SK-N-SH (cell line): ENCODE measurements around the gene ATF6B. TPM values are rescaled to one million over a fixed set of nuclear protein-coding genes. Genes with fewer than 3 reads are reported as not detected.

Source experiments
- CTCF ChIA-PET: fragments of 300-600, 350-600 bp; formaldehyde crosslinking; extraction: SDS; loops from one replicate; lab custom pipeline; 2021; lab: Yijun Ruan, JAX
- POLR2A ChIA-PET: fragments of 350-600 bp; sonication (Branson Sonifier 250); formaldehyde crosslinking; extraction: SDS; loops from one replicate; lab custom pipeline; 2020; ENCODE audit warnings: antibody characterized with exemption, inconsistent platforms; lab: Yijun Ruan, JAX
- DNase-seq: peaks from one replicate; pipeline ENCODE4 v3.0.0; 2012
- H2AFZ ChIP-seq: fragments of 200-600 bp; sonication (generic); 2 replicates; pipeline ENCODE4 v1.8.1; 2016; ENCODE audit warnings: antibody characterized with exemption, mild to moderate bottlenecking, low read depth
- H3F3A ChIP-seq: fragments of 200-600 bp; sonication (generic); replicated peaks from 2 replicates; pipeline ENCODE3; 2016; ENCODE audit warnings: antibody characterized with exemption, mild to moderate bottlenecking; ENCODE audit not compliant: insufficient read depth
- H3K27ac ChIP-seq, 2 experiments: fragments of 200-500 bp in 1 of 2; fragments of 200-600 bp in 1 of 2; sonication (Bioruptor generic) in 1 of 2; sonication (generic), shearing (Covaris generic) in 1 of 2; 2 replicates each; pipeline versions ENCODE4 v1.5.1 to v1.6.1; 2014 to 2016; ENCODE audit warnings: low read depth in 2 of 2, inconsistent platforms in 1 of 2, low read length in 1 of 2, mild to moderate bottlenecking in 1 of 2, mixed read lengths in 1 of 2
- H3K27me3 ChIP-seq: fragments of 200-600 bp; sonication (generic), shearing (Covaris generic); 2 replicates; pipeline ENCODE4 v1.6.1; 2016; ENCODE audit warnings: mixed run types; ENCODE audit not compliant: insufficient read depth
- H3K36me3 ChIP-seq, 2 experiments: fragments of 200-500 bp in 1 of 2; fragments of 200-600 bp in 1 of 2; sonication (Bioruptor generic) in 1 of 2; sonication (generic) in 1 of 2; replicated peaks in 1 of 2; 2 replicates each; pipeline versions ENCODE3 to v1.5.1; 2014 to 2016; ENCODE audit warnings: low read length in 1 of 2, mild to moderate bottlenecking in 1 of 2; ENCODE audit not compliant: insufficient read depth in 2 of 2, control insufficient read depth in 1 of 2
- H3K4me1 ChIP-seq, 2 experiments: fragments of 200-500 bp in 1 of 2; fragments of 200-600 bp in 1 of 2; sonication (Bioruptor generic) in 1 of 2; sonication (generic), shearing (Covaris generic) in 1 of 2; 2 replicates each; pipeline versions ENCODE4 v1.5.1 to v1.6.1; 2014 to 2016; ENCODE audit warnings: low read depth in 1 of 2, low read length in 1 of 2, mixed run types in 1 of 2; ENCODE audit not compliant: insufficient read depth in 2 of 2, control insufficient read depth in 1 of 2
- H3K4me2 ChIP-seq: fragments of 200-600 bp; sonication (generic), shearing (Covaris generic); 2 replicates; pipeline ENCODE4 v1.6.1; 2017; ENCODE audit warnings: mixed run types
- H3K4me3 ChIP-seq, 2 experiments: fragments of 200-500 bp in 1 of 2; fragments of 200-600 bp in 1 of 2; sonication (Bioruptor generic) in 1 of 2; sonication (generic), shearing (Covaris generic) in 1 of 2; 2 replicates each; pipeline versions ENCODE4 v1.5.1 to v1.8.1; 2014 to 2016; ENCODE audit warnings: low read depth in 2 of 2, inconsistent platforms in 1 of 2, low read length in 1 of 2, mild to moderate bottlenecking in 1 of 2, mixed read lengths in 1 of 2, moderate library complexity in 1 of 2
- H3K79me2 ChIP-seq: fragments of 200-600 bp; sonication (generic); 2 replicates; pipeline ENCODE4 v1.8.1; 2017; ENCODE audit warnings: mild to moderate bottlenecking; ENCODE audit not compliant: insufficient read depth
- H3K9ac ChIP-seq: fragments of 200-600 bp; sonication (generic); 2 replicates; pipeline ENCODE4 v1.6.1; 2017; ENCODE audit warnings: mixed run types
- H3K9me2 ChIP-seq: fragments of 200-600 bp; sonication (generic); 2 replicates; pipeline ENCODE4 v1.6.1; 2017; ENCODE audit warnings: mixed run types
- H3K9me3 ChIP-seq: fragments of 200-600 bp; sonication (generic); 2 replicates; pipeline ENCODE4 v1.6.1; 2017; ENCODE audit warnings: mixed run types, mild to moderate bottlenecking, moderate library complexity
- H4K20me1 ChIP-seq: fragments of 200-600 bp; sonication (generic); 2 replicates; pipeline ENCODE4 v1.6.1; 2017; ENCODE audit warnings: mild to moderate bottlenecking, mixed run types; ENCODE audit not compliant: insufficient read depth
- ELF1 ChIP-seq: IDR thresholded peaks from 2 replicates; pipeline ENCODE4 v1.4.0; 2012
- EP300 ChIP-seq, 2 experiments: IDR thresholded peaks; 2 replicates each; pipeline versions ENCODE4 v1.4.0 to v1.6.1; 2012; ENCODE audit warnings: borderline replicate concordance in 1 of 2, low read depth in 1 of 2, low read length in 1 of 2
- FOSL2 ChIP-seq: IDR thresholded peaks from 2 replicates; pipeline ENCODE4 v1.4.0; 2012; ENCODE audit warnings: low read depth, mild to moderate bottlenecking, moderate library complexity, borderline replicate concordance
- GATA2 ChIP-seq: sonication (generic); formaldehyde crosslinking; IDR thresholded peaks from 2 replicates; pipeline ENCODE4 v1.5.0; 2020; ENCODE audit warnings: mild to moderate bottlenecking, missing genetic modification reagents
- JUND ChIP-seq: IDR thresholded peaks from 2 replicates; pipeline ENCODE4 v1.4.0; 2012
- MEF2A ChIP-seq: IDR thresholded peaks from 2 replicates; pipeline ENCODE4 v1.4.0; 2012; ENCODE audit warnings: low read depth, borderline replicate concordance
- NRF1 ChIP-seq: IDR thresholded peaks from 2 replicates; pipeline ENCODE4 v1.6.1; 2012; ENCODE audit warnings: low read depth, mild to moderate bottlenecking, low read length
- RFX5 ChIP-seq: IDR thresholded peaks from 2 replicates; pipeline ENCODE4 v1.6.1; 2012; ENCODE audit warnings: mild to moderate bottlenecking, improper control_type of control experiment, low read length
- SMC3 ChIP-seq: IDR thresholded peaks from 2 replicates; pipeline ENCODE4 v1.6.1; 2012; ENCODE audit warnings: low read depth, low read length, improper control_type of control experiment
- TAF1 ChIP-seq: IDR thresholded peaks from 2 replicates; pipeline ENCODE4 v1.6.1; 2012; ENCODE audit warnings: low read depth, mild to moderate bottlenecking, low read length, moderate library complexity, borderline replicate concordance
- WGBS: methylation state at CpG from one replicate; pipeline ENCODE4 v1.1.6; 2017; ENCODE audit warnings: low lambda C conversion rate; 5-methylcytosine and 5-hydroxymethylcytosine counted together
- polyA plus RNA-seq, 3 experiments: library from polyadenylated mRNA; depleted of rRNA; stranded (reverse); fragments of >200 nt; gene quantifications; 2 replicates each; pipeline ENCODE4 v1.2.3, GENCODE V29; 2012
- TF ChIP-seq, protein P1 (sequence below): IDR thresholded peaks from 2 replicates; pipeline ENCODE4 v1.4.0; 2012; ENCODE audit warnings: low read depth
- TF ChIP-seq, protein P2 (sequence below): fragments of 200-600 bp; sonication (generic); IDR thresholded peaks from 2 replicates; pipeline ENCODE4 v1.6.1; 2017; ENCODE audit warnings: antibody characterized with exemption, mild to moderate bottlenecking, moderate library complexity
- TF ChIP-seq, protein P3 (sequence below): fragments of 150-350 bp; IDR thresholded peaks from 2 replicates; pipeline ENCODE4 v1.6.1; 2016; ENCODE audit warnings: mild to moderate bottlenecking, low read depth, low read length

Gene ATF6B
- polyA plus RNA-seq, 1 of the 3 experiments (the other 2 are of a cell fraction): 61.3 TPM

DNA sequence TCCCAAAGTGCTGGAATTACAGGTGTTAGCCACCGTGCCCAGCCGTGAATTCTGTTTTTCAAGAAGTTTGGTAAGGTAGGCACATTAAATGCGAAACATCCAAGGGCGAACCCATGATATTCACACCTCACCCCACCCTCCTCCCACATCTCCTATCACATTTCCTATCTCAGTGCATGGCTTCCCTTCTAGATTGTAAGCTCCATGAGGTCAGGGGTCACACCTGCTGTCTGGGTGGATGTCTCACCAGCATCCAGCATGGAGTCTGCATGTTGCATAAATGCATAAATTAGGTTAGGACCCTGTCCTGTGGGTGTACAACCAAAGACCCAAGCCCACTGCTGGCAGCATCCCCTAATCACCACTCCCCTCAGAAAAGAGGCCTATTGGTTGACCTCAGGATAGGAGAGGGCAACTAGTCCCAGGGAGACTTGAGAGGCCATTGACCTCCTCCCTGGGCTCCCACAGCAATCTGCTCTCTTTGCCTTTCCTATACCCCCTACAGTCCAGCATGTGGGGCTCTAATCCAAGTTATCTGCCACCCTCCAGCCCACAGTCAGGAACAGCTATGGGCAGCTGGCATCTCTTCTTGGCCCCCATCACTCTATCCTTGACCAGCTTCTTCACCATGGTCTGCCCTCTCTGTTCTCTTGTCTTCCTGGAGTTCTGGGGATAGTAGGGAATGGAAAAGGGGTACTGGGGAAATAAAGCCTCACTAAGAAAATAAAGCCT lies 19.5 kb upstream of the ATF6B start (continued):
- TF ChIP-seq TAF1 (no peak), JUND (no peak), RFX5 (no peak), SMC3 (no peak), ELF1 (no peak), MEF2A (no peak)
- TF ChIP-seq, protein P1, sequence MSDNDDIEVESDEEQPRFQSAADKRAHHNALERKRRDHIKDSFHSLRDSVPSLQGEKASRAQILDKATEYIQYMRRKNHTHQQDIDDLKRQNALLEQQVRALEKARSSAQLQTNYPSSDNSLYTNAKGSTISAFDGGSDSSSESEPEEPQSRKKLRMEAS: no peak
- TF ChIP-seq, protein P2, sequence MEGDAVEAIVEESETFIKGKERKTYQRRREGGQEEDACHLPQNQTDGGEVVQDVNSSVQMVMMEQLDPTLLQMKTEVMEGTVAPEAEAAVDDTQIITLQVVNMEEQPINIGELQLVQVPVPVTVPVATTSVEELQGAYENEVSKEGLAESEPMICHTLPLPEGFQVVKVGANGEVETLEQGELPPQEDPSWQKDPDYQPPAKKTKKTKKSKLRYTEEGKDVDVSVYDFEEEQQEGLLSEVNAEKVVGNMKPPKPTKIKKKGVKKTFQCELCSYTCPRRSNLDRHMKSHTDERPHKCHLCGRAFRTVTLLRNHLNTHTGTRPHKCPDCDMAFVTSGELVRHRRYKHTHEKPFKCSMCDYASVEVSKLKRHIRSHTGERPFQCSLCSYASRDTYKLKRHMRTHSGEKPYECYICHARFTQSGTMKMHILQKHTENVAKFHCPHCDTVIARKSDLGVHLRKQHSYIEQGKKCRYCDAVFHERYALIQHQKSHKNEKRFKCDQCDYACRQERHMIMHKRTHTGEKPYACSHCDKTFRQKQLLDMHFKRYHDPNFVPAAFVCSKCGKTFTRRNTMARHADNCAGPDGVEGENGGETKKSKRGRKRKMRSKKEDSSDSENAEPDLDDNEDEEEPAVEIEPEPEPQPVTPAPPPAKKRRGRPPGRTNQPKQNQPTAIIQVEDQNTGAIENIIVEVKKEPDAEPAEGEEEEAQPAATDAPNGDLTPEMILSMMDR: no peak

DNA sequence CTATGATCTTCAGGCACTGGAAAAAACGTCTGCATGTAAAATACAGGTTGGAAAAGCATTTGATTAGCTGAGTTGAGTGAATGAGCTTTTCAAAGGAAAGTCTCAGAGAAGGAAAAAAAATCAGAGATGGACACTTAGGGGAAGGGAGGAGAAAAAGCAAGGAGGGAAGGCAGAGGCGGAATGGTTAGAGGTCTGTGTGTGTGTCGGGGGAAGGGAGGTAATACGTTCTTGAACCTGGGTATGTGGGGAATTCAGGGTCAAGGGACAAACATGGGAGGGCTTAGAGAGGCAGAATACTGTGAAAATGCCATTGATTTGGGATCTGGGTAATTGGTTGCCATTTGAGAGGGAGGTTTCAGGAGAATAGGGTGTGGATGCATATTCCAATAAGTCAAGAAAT lies 18.6 kb upstream of the ATF6B start:
- no peak for DNase-seq
- Histone ChIP-seq H3K4me1 (peaks cover 0 to 5% of the 10 kb centered on the region in 2 experiments; a peak in 1 of 4 replicates), H3K79me2 (no peaks in the 10 kb centered on the region), H3K27ac (no peak overlapping the region), H3K9me2 (no peaks in the 10 kb centered on the region), H3K9me3 (no peaks in the 10 kb centered on the region), H3F3A (no peaks in the 10 kb centered on the region), H3K36me3 (no peaks in the 10 kb centered on the region), H3K27me3 (no peaks in the 10 kb centered on the region), H3K9ac (no peak overlapping the region), H2AFZ (no peak overlapping the region), H3K4me2 (no peak overlapping the region), H4K20me1 (no peaks in the 10 kb centered on the region), H3K4me3 (no peak overlapping the region)
- TF ChIP-seq TAF1: no peak
- TF ChIP-seq, protein P1: no peak
- TF ChIP-seq GATA2 (CRISPR knock-in tag): no peak
- TF ChIP-seq, protein P3, sequence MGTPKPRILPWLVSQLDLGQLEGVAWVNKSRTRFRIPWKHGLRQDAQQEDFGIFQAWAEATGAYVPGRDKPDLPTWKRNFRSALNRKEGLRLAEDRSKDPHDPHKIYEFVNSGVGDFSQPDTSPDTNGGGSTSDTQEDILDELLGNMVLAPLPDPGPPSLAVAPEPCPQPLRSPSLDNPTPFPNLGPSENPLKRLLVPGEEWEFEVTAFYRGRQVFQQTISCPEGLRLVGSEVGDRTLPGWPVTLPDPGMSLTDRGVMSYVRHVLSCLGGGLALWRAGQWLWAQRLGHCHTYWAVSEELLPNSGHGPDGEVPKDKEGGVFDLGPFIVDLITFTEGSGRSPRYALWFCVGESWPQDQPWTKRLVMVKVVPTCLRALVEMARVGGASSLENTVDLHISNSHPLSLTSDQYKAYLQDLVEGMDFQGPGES: no peak
- no peak for TF ChIP-seq FOSL2
- TF ChIP-seq NRF1: no peak
- no peak for TF ChIP-seq EP300 (IDR thresholded peaks at IDR 0.05; ENCODE audit: borderline replicate concordance in 1 of 2, low read depth in 1 of 2, low read length in 1 of 2)
- POLR2A ChIA-PET: no interaction called here
- CTCF ChIA-PET: interaction anchor here (0.6 kb wide), 1 partner anchor 654 kb away, joined by 4 read pairs; no protein-coding TSS in a partner anchor
- 65% methylated on average over 4 of the region's 4 CpGs for WGBS
